Measurements from ENCODE around the gene CDC25B.
A peak's percentile ranks its signal among the peaks of the same experiment; 100 is the strongest.

The CDC25B gene

DNA sequence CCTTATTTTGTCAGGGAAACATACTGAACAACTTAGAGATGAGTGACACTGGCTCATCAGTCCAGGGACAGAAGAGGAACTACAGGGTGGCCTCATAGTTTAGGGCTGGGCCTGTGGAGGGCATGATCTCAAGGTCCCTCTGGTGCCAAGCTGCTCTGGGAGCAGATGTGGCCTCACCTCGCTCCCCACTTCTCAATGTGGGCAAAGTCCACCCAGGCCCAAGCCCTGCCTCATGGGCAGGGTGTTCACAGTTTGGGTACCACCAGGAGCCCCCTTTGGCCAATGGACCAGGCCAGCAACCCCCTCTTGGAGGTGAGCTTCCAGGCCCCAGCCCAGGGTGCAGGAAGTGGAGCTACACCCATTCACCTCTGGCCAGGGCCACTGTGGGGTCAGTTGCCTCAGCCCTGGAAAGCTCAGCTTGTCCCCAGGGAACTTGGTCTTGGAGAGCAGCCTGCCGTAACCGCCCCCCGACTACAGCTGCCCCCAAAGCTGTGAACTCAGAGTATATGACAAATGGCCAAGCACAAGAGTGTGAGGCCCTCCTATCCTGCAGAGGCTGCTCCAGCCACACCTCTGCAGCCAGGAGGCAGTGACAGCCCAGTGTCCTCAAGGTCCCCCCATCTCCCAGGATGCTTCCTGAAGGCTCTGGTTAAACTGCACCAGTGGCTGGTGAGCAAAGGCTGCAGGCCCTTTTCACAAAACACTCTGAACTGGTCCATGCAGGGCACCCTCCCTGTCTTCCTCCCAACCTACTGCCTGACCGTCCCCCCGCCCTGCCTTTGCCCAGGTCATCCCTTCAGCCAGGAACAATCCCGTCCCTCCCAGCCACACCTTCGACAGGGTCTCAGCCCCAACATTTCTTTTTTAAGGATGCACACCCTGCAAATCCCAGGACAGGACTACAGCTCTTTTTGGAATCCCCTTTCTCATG lies 32.2 kb upstream of the CDC25B start:
- no peak for DNase-seq (ENCODE audit: low read depth in 3 of 3, low spot score in 1 of 3)

DNA sequence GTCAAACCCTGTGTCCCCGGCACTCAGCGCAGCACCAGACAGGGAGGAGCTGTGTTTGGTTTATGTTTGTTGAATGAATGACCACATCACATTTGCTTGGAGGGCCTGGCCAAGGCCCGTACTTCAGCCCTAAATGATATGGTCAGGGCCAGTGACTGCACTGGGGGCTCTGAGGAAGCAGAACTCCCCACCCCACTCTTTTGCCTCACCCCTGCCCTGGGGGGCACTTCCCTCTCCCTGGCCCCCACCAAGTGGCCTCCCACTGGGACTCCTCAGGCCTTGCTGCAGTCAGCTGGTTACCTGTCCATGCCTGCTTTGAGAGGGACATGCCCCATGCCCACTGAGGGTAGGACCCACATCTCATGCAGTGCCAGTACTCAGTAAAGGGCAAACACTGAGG lies 31.5 kb upstream of the CDC25B start:
- DNase-seq (ENCODE audit: low read depth in 3 of 3, low spot score in 1 of 3) = no peak

DNA sequence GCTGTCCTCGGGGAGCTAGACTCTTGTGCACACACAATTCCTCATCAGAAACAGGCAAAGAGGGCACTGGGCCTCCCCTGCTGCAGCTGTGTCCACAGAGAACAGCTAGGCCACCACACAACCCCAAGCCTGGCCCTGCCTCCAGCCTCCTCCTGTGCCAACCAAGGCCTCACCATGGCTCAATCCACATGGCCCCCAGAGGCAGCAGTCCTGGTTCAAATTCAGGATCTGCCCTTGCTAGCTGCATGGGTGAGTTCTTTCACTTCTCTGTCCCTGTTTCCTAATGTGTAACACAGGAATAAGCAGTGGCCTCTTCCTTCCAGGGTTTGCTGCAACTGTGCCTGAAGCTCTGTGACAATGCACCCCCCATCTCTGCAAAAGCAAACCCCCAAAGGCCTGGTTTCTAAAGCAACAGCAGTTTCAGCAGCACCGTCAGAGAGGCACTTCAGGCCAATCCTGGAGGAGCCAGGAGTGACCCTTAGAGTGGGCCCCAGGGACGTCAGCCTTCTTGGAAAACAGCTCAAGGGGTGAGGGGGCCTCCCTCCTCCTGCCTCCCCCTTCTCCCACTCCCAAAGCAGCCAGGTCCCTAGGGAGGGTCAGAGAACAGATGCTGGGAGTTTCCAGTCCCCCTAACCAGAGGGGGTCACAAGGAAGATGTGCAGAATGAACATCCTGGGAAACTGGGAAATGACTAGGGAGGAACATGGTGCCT lies 30.8 kb upstream of the CDC25B start:
- no peak for DNase-seq (ENCODE audit: low read depth in 3 of 3, low spot score in 1 of 3)

DNA sequence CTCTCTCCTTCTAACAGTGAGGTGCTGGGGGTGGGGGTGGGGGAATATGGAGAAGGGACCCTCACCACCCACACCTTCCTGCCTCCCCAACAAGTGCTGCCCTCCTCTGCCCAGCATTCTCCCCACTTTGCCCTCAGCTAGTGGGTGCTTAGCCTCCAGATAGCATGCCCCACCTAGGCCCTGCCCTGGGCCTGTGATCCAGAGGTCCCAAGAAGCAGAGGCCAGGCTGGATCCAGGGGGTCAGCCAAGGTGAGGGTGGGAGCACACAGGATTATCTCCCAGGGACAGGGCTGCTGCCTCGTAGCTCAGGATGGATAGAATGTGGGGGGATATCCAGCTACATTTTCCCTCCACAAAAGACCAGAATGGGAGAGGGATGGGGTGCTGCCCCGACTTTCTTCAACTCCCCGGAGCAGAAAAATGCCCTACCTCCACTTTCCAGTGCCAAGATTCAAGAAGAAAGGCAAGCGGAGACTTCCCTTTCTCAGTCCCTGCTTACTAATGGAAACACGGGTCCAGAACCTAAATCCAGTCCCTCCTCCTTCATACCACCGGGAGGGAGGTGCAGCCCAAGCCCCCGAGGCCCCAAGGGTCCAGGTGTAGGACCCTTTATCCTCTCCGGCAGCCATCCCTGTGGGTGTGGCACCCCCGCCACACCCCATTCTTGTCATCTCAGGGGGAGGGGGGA lies 29.5 kb upstream of the CDC25B start:
- DNase-seq (ENCODE audit: low read depth in 3 of 3, low spot score in 1 of 3) = no peak

DNA sequence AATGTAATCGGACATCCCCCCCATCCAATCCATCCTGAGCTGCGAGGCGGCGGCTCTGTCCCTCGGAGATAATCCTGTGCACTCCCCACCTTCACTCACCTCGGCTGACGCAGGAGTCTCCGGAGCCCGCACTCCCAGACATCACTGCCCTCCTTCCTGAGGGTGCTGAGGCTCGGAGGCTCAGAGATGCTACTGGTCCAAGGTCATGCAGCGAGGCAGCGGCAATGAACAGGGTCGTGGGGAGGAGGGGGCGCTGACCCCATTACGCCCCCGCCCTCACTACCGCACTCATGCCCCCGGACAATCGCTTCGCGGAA lies 29.0 kb upstream of the CDC25B start:
- DNase-seq (ENCODE audit: low read depth in 3 of 3, low spot score in 1 of 3) = no peak

DNA sequence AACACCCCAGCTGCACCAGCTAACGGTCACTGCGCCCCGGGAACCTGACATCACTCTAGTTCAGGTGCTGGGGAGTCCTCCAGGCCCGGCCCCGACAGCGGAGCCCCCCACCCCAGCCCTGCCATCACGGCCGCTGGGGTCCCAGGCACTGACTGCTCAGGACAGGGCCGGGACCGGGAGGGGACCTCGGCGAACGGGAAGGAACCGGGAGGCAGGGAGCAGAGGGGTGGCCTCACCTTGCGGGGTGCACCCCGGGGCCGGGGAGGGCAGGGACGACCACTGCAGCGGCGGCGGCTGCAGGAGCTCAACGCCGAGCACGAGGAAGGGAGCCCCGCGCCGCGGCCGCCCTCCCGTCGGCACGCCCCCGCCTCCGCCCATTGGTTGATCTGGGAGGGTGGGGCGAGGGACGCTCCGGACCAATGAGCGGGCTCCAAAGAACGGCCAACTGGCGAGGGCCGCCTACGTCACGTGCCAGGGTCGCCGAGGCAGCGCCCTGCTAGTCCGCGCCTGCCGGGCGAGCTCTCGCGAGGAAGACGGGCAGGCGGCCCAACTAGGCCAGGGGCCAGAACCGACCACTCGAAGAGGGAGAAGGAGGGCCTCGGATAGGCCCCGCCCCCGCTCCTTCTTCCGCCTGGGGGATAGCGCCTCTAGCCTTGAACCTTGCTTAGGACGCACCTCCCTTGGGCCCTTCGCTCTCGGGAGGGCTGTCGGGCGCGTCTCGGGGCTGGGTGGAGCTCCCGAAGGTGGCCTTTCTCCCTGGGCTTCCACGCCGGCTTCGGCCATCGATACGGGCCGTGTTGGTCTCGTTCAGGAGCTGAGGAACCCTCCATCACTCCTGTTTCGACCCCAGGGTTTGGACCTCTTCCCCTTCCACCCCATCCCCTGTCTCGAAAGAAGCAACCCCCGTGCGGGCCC lies 28.4 kb upstream of the CDC25B start, which contains the start of gene ADISSP:
TSS of gene ADISSP (minus strand) at position 327 of the 915 bp plus-strand sequence. CDS start 7,653 bp downstream, outside the sequence.
- DNase-seq (ENCODE audit: low read depth in 3 of 3, low spot score in 1 of 3) = peak; percentile 88 to 94 (median 91)

DNA sequence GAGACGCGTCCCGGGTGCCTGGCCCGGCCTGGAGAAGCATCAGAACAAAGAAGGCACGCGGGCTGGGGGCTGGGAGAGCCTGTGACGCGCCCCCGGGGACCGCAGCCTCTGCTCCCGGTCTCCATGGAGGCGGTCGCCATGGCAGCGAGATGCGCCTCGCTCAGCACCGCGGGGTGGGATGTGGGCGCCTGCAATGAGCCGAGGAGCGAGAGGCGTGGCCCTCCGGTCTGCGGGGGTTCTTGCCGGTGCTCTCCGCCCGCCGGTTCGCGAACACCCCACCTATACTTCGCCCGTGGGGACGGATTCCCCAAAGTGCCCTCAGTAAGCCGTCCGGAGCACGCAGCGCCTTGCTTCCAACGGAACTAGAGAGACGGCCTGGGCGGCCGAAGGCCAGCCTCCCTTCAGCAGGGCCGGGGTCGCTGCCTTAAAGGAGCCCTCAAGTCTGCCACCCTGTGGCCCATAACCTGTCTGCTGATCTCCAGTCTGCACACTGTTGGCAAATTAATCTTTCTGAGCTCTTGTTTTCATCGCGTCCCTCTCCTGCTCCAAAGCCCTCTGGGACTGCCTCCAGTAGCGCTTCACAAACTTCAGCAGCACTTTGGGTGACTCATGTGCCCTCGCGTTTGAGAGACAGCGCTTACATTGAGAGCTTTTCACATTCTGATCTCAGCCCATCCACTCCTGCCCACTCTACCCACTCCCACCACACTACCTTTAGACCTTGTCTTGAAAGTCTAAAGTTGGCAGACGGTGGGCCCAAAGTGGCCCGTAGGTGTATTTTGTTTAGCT lies 27.6 kb upstream of the CDC25B start:
- DNase-seq (ENCODE audit: low read depth in 3 of 3, low spot score in 1 of 3) = peak; percentile 53 to 59 (median 54)

DNA sequence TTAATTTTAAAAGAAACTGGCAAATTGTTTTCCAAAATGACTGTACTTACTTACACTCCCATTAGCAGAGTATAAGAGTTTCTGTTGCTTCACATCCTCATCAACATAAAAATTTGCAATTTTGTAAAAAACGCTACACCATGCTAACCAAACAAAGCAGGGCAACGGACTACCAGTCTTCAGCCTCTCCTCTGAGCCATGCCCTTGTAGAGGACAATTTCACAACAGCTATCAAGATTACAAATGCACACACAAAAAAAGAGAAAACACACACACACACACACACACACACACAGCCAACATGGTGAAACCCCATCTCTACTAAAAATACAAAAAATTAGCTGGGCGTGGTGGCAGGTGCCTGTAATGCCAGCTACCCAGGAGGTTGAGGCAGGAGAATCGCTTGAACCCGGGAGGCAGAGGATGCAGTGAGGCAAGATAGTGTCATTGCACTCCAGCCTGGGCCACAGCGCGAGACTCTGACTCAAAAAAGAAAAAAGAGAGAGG lies 24.5 kb upstream of the CDC25B start:
- DNase-seq (ENCODE audit: low read depth in 3 of 3, low spot score in 1 of 3) = no peak

DNA sequence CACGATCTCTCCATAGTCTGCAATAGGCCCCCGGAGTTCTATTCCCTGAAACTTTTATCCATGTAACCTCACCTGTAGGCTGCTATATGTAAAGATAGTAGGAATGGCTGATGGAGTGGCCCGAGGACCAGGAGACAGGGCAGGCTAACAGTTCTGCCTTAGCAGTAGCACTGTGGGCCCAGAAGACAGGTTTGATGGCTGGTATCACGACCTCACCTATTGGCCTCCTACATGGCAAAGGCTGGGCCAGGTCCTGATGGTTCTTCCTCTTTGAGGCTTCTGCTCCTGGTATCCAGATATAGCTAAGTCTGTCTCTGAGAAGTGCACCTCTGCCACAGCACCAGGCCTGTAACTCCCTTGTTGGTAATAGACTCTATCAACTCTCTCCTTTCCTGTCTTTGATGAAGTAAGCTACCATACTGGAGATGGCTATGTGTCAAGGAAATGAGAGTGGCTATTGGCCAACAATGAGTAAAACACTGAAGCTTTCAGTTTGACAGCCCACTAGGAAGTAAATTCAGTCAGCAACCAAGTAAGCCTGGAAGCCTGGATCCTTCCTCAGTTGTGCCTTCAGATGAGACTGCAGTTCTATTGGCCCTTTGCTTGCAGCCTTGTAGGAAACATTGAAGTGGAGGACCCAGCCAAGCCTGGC lies 20.5 kb upstream of the CDC25B start:
- DNase-seq (ENCODE audit: low read depth in 3 of 3, low spot score in 1 of 3) = no peak

DNA sequence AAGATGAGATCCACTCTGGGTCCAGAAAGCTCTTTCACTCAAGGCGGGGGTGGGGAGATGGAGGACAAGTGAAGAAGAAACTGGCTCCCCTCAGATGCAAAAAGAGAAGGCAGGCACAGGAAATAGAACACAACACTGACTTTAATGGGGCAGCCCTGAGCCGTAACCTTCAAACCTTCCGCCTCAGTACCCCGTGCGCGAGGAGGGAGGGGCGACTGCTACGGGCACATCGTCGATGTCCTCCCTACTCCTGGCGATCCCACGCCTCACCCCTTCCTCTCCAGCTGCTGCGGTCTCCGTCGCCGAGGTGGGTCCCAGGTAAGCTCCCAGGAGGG lies 18.8 kb upstream of the CDC25B start:
- no peak for DNase-seq (ENCODE audit: low read depth in 3 of 3, low spot score in 1 of 3)

DNA sequence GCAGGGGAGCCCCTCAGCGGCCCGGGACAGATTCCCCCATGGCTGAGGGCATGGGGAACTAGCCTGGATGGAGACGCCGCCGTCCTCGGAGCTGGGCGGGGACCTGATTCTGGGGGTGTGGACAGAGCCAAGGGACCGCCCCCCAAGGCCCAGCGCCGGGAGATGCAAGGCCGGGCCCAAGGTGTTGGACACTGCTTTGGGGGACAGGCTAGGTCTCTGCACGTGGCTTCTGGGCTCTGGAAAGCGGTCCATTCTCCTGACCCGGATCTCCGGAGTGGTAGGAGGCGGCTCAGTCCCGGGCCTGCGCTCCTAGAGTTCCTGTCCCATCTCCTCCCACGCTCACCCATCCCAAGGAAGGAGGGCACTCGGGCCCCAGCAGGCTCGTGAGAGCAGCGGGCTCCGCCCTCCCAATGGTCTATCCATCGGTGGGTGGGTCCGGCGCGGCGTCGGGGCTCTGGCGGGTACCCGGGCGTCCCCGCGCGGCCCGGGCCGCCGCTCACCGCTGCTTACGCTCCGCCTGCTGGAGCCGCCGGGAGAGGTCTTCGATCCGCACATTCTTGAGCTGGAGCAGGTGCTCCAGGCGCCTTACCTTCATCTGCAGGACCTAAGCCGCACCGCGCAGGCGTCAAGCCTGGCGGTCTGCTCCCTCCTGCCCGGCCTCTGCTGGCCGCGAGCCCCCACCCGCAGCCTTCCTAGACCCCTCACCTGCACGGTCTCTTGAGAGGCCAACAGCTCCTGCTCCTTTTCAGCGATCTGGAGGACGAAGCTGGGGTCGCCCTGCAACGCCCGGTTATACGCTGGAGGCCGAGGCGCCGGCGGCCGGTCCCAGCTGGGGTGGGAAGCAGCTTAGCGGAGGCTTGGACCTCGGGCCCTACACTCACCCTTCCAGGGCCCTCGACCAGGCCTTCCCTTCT lies 18.1 kb upstream of the CDC25B start:
- no peak for DNase-seq (ENCODE audit: low read depth in 3 of 3, low spot score in 1 of 3)

DNA sequence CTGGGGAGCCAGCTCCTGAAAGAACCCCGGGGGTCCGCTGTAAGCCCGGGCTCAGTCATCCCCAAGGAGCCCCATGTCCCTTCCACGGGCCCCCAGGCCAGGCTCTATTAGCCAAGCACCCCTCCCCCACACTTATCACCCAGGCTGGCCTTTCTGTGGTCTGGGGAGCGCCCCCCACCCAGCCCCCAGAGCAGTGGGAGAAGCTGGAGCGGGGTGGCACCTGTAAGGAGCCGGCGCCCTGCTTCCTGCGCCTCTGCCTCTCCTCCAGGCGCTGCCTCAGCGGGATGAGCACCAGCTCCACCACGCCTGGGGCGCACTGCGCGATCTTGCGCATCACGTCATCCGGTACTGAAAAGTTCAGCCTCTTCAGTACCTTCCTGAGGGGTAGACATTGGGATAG lies 17.1 kb upstream of the CDC25B start:
- no peak for DNase-seq (ENCODE audit: low read depth in 3 of 3, low spot score in 1 of 3)

DNA sequence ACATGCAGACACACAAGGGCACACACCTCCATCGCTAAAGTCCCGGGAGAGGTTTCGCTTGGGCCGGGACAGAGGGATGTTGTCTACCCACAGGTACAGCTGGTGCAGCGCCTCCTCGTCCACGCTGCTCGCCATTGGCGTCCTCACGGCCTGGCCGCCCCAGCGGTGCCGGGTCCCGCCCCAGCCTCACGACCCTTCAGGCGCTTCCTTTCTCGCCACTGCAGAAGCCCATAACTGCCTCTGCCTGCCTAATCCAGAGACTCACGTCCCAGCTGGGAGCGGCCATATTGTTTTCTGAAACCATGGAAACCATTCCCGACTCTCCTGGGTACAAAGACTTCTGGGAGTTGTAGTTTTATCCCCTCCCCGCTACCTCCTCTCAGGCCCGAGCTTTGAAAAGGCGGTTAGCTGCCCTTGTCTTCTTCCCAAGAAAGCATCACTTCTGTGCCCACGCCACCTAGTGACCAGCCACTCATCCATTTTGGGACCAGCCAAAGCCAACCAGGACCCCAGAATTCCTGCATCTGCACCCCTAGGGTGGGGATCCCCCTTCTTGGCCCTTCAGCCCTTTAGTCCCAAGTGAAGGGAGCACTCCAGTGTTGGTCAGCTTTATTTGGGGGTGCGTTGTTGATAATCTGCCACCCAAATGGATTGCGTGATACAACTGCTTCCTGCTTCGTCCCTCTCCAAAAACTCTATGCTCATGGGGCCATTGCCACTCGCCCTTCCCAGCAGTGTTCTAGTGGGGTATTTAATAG lies 14.8 kb upstream of the CDC25B start, which contains the start of gene SPEF1:
TSS of gene SPEF1 (minus strand) at position 296 of the 758 bp plus-strand sequence. CDS start at position 135, 161 bp downstream.
- no peak for DNase-seq (ENCODE audit: low read depth in 3 of 3, low spot score in 1 of 3)

DNA sequence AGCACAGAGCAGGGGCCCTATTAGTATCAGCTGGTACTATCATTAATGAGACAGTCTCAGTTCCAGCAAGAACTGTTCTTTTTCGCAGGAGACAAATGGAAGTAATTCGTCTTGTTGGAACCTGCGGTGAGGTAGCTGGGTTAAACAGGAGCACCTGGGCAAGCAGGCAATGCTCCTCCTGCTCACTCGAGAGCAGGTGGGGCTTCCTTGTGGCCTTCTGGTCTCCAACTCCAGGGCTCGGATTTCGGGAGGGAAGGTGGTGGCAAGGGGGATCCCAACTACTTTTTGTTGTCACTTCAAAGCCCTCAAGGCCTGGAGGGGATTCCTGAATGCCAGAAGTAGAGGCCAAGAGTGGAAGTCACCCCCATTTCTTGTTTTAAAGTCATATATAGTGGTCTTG lies 13.5 kb upstream of the CDC25B start:
- no peak for DNase-seq (ENCODE audit: low read depth in 3 of 3, low spot score in 1 of 3)

DNA sequence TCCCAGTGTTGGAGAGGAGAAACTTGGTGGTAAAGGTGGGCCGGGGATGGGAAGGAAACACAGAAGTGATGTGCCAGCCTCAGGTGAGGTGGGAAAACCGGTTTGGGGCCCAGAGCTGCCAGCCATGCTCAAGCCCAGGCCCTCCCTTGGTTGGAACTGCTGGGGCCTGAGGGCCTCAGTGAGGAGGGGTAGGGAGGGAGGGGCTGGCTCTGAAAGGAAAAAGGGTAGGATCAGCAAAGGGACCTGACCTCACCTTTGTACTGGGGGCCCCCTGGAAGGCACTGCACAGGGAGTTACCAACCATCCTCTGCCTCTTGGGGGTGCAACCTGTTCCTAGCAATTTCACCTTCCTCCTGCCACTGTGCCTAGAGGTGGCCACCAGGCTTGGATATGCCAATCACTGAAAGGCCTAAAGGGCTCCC lies 13.0 kb upstream of the CDC25B start:
- no peak for DNase-seq (ENCODE audit: low read depth in 3 of 3, low spot score in 1 of 3)

DNA sequence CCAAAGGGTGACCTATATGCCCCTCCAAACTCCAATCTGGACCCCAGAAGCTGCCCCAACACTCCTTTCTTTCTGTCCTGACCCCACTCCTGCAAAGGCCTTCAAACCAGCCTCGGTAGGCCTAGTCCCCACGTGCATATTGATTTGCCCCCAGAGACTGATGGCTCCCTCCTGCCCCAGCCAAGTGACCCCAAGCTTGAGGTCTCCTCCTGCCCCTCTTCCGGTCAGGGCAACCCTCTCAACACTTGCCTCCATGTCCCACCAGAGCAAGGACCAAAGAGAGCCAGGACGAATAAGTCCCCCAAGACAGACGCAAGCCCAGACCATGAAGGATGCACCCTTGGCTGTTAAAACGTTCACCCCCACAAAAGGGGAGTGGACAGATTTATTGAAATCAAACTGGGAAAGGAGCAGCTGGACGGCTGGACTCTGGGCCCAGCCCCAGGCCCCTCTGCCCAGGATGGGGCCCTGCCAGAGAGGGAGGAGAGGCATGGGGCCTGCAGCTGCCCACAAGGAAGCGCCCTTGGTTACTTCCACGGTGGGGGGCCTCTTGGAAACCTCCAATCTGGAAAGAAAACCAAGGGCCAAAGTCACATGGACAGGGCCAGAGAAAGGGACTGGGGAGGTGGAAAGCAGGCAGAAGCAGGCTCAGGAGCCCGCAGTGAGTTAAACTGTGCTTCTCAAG lies 12.5 kb upstream of the CDC25B start:
- no peak for DNase-seq (ENCODE audit: low read depth in 3 of 3, low spot score in 1 of 3)
